SK-N-SH treated with all-trans-retinoic acid at 6 μM for 48 hours (cell line): ENCODE measurements around the gene NOL3.

Source experiments
- ATAC-seq: fragments of 200-7000 bp; cut with Tn5 transposase; 3 replicates; pipeline ENCODE4 v1.9.1; 2020; ENCODE audit warnings: mild to moderate bottlenecking, moderate library complexity
- ARNTL ChIP-seq: fragments of 450-650 bp; formaldehyde crosslinking; IDR thresholded peaks from 2 replicates; pipeline ENCODE4 v1.5.0; 2020; ENCODE audit warnings: low read depth, mild to moderate bottlenecking, moderate library complexity, borderline replicate concordance
- BACH2 ChIP-seq: fragments of 250-450 bp; sonication (Bioruptor Pico); IDR thresholded peaks from 2 replicates; pipeline ENCODE4 v1.9.0; 2021; ENCODE audit warnings: mild to moderate bottlenecking, borderline replicate concordance
- CREB5 ChIP-seq: fragments of 250-450 bp; sonication (Bioruptor Pico); IDR thresholded peaks from 2 replicates; pipeline ENCODE4 v1.5.1; 2020; ENCODE audit warnings: low read depth, mild to moderate bottlenecking, moderate library complexity
- CSRNP3 ChIP-seq: fragments of 250-450 bp; sonication (Bioruptor Pico); IDR thresholded peaks from 2 replicates; pipeline ENCODE4 v1.5.1; 2021; ENCODE audit warnings: mild to moderate bottlenecking, moderate library complexity
- ESRRG ChIP-seq: fragments of 250-450 bp; sonication (Bioruptor Pico); IDR thresholded peaks from 2 replicates; pipeline ENCODE4 v1.6.1; 2021; ENCODE audit warnings: mild to moderate bottlenecking
- ISL1 ChIP-seq: fragments of 250-450 bp; sonication (Bioruptor Pico); IDR thresholded peaks from 2 replicates; pipeline ENCODE4 v2.1.2; 2022; ENCODE audit warnings: mild to moderate bottlenecking, moderate library complexity
- OSR1 ChIP-seq: fragments of 250-450 bp; sonication (Bioruptor Pico); IDR thresholded peaks from 2 replicates; pipeline ENCODE4 v1.8.0; 2022; ENCODE audit warnings: moderate library complexity, mild to moderate bottlenecking, inconsistent platforms
- PATZ1 ChIP-seq: fragments of 250-450 bp; sonication (Bioruptor Pico); IDR thresholded peaks from 2 replicates; pipeline ENCODE4 v1.8.0; 2020; ENCODE audit warnings: mild to moderate bottlenecking, moderate library complexity, borderline replicate concordance
- POU6F1 ChIP-seq: fragments of 250-450 bp; sonication (Bioruptor Pico); IDR thresholded peaks from 2 replicates; pipeline ENCODE4 v1.8.0; 2021; ENCODE audit warnings: low read depth, mild to moderate bottlenecking, moderate library complexity, borderline replicate concordance
- PPARA ChIP-seq: fragments of 250-450 bp; sonication (Bioruptor Pico); IDR thresholded peaks from 2 replicates; pipeline ENCODE4 v1.5.0; 2020; ENCODE audit warnings: mild to moderate bottlenecking, borderline replicate concordance
- RARB ChIP-seq: fragments of 250-450 bp; sonication (Bioruptor Pico); IDR thresholded peaks from 2 replicates; pipeline ENCODE4 v1.8.0; 2021; ENCODE audit warnings: mild to moderate bottlenecking, moderate library complexity
- SNAI2 ChIP-seq: fragments of 250-450 bp; sonication (Bioruptor Pico); IDR thresholded peaks from 2 replicates; pipeline ENCODE4 v1.5.0; 2020; ENCODE audit warnings: mild to moderate bottlenecking, moderate library complexity
- TOX ChIP-seq: fragments of 250-450 bp; sonication (Bioruptor Pico); IDR thresholded peaks from 2 replicates; pipeline ENCODE4 v1.8.0; 2021; ENCODE audit warnings: mild to moderate bottlenecking, moderate library complexity, borderline replicate concordance
- ZFP3 ChIP-seq: fragments of 250-450 bp; sonication (Bioruptor Pico); IDR thresholded peaks from 2 replicates; pipeline ENCODE4 v1.5.0; 2020; ENCODE audit warnings: mild to moderate bottlenecking, moderate library complexity
- ZFP30 ChIP-seq: fragments of 450-650 bp; formaldehyde crosslinking; IDR thresholded peaks from 2 replicates; pipeline ENCODE4 v1.5.0; 2022; ENCODE audit warnings: mild to moderate bottlenecking, moderate library complexity
- ZNF565 ChIP-seq: fragments of 450-650 bp; formaldehyde crosslinking; conservative IDR thresholded peaks from 2 replicates; pipeline ENCODE4 v1.5.0; 2020; ENCODE audit warnings: low read depth, mild to moderate bottlenecking, moderate library complexity
- ZNF8 ChIP-seq: fragments of 450-650 bp; formaldehyde crosslinking; IDR thresholded peaks from 2 replicates; pipeline ENCODE4 v1.5.0; 2020; ENCODE audit warnings: mild to moderate bottlenecking, moderate library complexity

The NOL3 gene

GRCh38 chr16:67155295-67156142, 14.8 kb upstream of the NOL3 start:
- TF ChIP-seq SNAI2 (CRISPR knock-in tag) (no peak), ZFP3 (peak; percentile 76; the same call in 1 of the 2 replicates)
- ATAC-seq = peak; percentile 69

- no peak for TF ChIP-seq ZFP30
- TF ChIP-seq PATZ1 (CRISPR knock-in tag) = no peak
- no peak for TF ChIP-seq BACH2
- no peak for TF ChIP-seq OSR1 (CRISPR knock-in tag)
- no peak for TF ChIP-seq ISL1 (CRISPR knock-in tag)
- TF ChIP-seq ESRRG = no peak
- TF ChIP-seq ZFP3 = no peak
- no peak for TF ChIP-seq POU6F1 (CRISPR knock-in tag)
- TF ChIP-seq ZNF565 (CRISPR knock-in tag) = no peak
- TF ChIP-seq RARB = no peak
- no peak for ATAC-seq
These were observed 14.0 kb upstream of the NOL3 start for GRCh38 chr16:67156143-67156844.

- ATAC-seq = no peak
- no peak for TF ChIP-seq CREB5 (CRISPR knock-in tag)
- TF ChIP-seq PATZ1 (CRISPR knock-in tag) = no peak
- TF ChIP-seq ARNTL (CRISPR knock-in tag) = no peak
- no peak for TF ChIP-seq OSR1 (CRISPR knock-in tag)
- no peak for TF ChIP-seq PPARA (CRISPR knock-in tag)
- no peak for TF ChIP-seq ZNF8
- TF ChIP-seq SNAI2 (CRISPR knock-in tag) = no peak
- no peak for TF ChIP-seq CSRNP3 (CRISPR knock-in tag)
These were observed 13.1 kb upstream of the NOL3 start for GRCh38 chr16:67157106-67157748.

GRCh38 chr16:67157892-67158635, 12.3 kb upstream of the NOL3 start:
- TF ChIP-seq CSRNP3 (CRISPR knock-in tag) = no peak
- TF ChIP-seq PPARA (CRISPR knock-in tag) = no peak
- no peak for TF ChIP-seq TOX
- TF ChIP-seq, all 23 proteins: peak for 0

More at GRCh38 chr16:67157892-67158635, 12.3 kb upstream of the NOL3 start:
- ATAC-seq = no peak
